Measurements from ENCODE around the gene WDR70.

The WDR70 gene

GRCh38 chr5:37554405-37554739 lies 175.3 kb downstream of the WDR70 start:
- no peak overlapping the region for H4K8ac ChIP-seq (ENCODE audit: low read depth, low read length)
- H3K79me1 ChIP-seq (ENCODE audit: low read length): no peaks in the 10 kb centered on the region
- H3K9ac ChIP-seq (ENCODE audit: low read length): no peak overlapping the region
- no peak overlapping the region for H3K14ac ChIP-seq (ENCODE audit: low read length)
- H2BK5ac ChIP-seq (ENCODE audit: low read depth, low read length, poor library complexity): no peak overlapping the region
- no peak overlapping the region for H2BK120ac ChIP-seq (ENCODE audit: insufficient read depth, low read length, poor library complexity)
- no peaks in the 10 kb centered on the region for H3K79me2 ChIP-seq (ENCODE audit: control insufficient read depth, insufficient read depth, low read length, poor library complexity)
- no peak overlapping the region for H3K4me3 ChIP-seq (ENCODE audit: low read depth, low read length)
- H3K23ac ChIP-seq (ENCODE audit: low read length): no peak overlapping the region
- H3K4me1 ChIP-seq (ENCODE audit: control insufficient read depth in 1 of 2, insufficient read depth in 2 of 2, low read length in 2 of 2): peaks cover 0 to 4% of the 10 kb centered on the region in 2 experiments
- H3K27me3 ChIP-seq (ENCODE audit: insufficient read depth, low read length): no peaks in the 10 kb centered on the region
- no peak overlapping the region for H2BK12ac ChIP-seq (ENCODE audit: low read length)
- WGBS (ENCODE audit: extremely low coverage, insufficient coverage, insufficient read length): no CpG with 5 or more reads among the region's 2 CpGs
- H3K9me3 ChIP-seq (ENCODE audit: insufficient read depth, low read depth, low read length): no peaks in the 10 kb centered on the region
- H3K36me3 ChIP-seq (ENCODE audit: control insufficient read depth in 1 of 2, insufficient read depth in 2 of 2, low read length in 2 of 2): no peaks in the 10 kb centered on the region
- no peak overlapping the region for H3K27ac ChIP-seq (ENCODE audit: low read depth, low read length)
- H3K18ac ChIP-seq (ENCODE audit: low read length): no peak overlapping the region
- no peak overlapping the region for H3K4me2 ChIP-seq (ENCODE audit: low read length)
- H2AK5ac ChIP-seq (ENCODE audit: low read length): no peak overlapping the region
- no peak overlapping the region for H2AFZ ChIP-seq (ENCODE audit: insufficient read depth, low read length, poor library complexity)
- H3K4ac ChIP-seq (ENCODE audit: low read depth, low read length): no peak overlapping the region
- no peak overlapping the region for H4K91ac ChIP-seq (ENCODE audit: low read depth, low read length)
- no peak overlapping the region for H4K12ac ChIP-seq (ENCODE audit: low read depth, low read length)
- no peak for DNase-seq

DNA sequence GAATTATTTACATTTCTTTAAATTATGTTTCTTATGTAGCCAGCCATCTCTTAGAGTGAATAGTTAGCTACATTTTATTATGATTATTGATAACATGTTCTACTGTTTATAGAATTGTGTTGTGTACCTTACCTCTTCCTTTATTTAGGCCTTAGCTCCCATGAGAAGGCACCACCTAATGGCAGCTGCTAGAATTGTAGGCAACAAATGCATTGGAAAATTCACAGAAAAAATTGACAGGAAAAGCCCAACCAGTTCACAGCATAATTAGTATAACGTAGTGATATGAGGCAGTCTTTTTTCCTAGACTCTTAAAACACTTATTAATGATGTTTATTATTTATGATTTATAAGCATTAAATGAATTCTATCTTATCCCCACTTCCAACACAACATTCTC lies 175.8 kb downstream of the WDR70 start:
- Histone ChIP-seq H3K79me2 (ENCODE audit: control insufficient read depth, insufficient read depth, low read length, poor library complexity) (no peaks in the 10 kb centered on the region), H3K36me3 (ENCODE audit: control insufficient read depth in 1 of 2, insufficient read depth in 2 of 2, low read length in 2 of 2) (no peaks in the 10 kb centered on the region), H3K9ac (ENCODE audit: low read length) (no peak overlapping the region), H3K9me3 (ENCODE audit: insufficient read depth, low read depth, low read length) (no peaks in the 10 kb centered on the region), H3K18ac (ENCODE audit: low read length) (no peak overlapping the region), H2AFZ (ENCODE audit: insufficient read depth, low read length, poor library complexity) (no peak overlapping the region), H3K79me1 (ENCODE audit: low read length) (no peaks in the 10 kb centered on the region), H3K27ac (ENCODE audit: low read depth, low read length) (no peak overlapping the region), H2BK120ac (ENCODE audit: insufficient read depth, low read length, poor library complexity) (no peak overlapping the region), H3K4ac (ENCODE audit: low read depth, low read length) (no peak overlapping the region), H2BK12ac (ENCODE audit: low read length) (no peak overlapping the region), H2AK5ac (ENCODE audit: low read length) (no peak overlapping the region), H3K4me2 (ENCODE audit: low read length) (no peak overlapping the region), H4K91ac (ENCODE audit: low read depth, low read length) (no peak overlapping the region), H3K4me3 (ENCODE audit: low read depth, low read length) (no peak overlapping the region), H3K27me3 (ENCODE audit: insufficient read depth, low read length) (no peaks in the 10 kb centered on the region), H4K12ac (ENCODE audit: low read depth, low read length) (no peak overlapping the region), H4K8ac (ENCODE audit: low read depth, low read length) (no peak overlapping the region), H3K23ac (ENCODE audit: low read length) (no peak overlapping the region), H3K14ac (ENCODE audit: low read length) (no peak overlapping the region), H2BK5ac (ENCODE audit: low read depth, low read length, poor library complexity) (no peak overlapping the region), H3K4me1 (ENCODE audit: control insufficient read depth in 1 of 2, insufficient read depth in 2 of 2, low read length in 2 of 2) (peaks cover 0 to 4% of the 10 kb centered on the region in 2 experiments)
- no CpG with 5 or more reads among the region's 1 CpG for WGBS (ENCODE audit: extremely low coverage, insufficient coverage, insufficient read length)
- peak; percentile 11 to 55 for DNase-seq

GRCh38 chr5:37557734-37558293 lies 178.7 kb downstream of the WDR70 start:
- H4K91ac ChIP-seq (ENCODE audit: low read depth, low read length): no peak overlapping the region
- no peak overlapping the region for H2BK5ac ChIP-seq (ENCODE audit: low read depth, low read length, poor library complexity)
- no peaks in the 10 kb centered on the region for H3K79me2 ChIP-seq (ENCODE audit: control insufficient read depth, insufficient read depth, low read length, poor library complexity)
- no peak overlapping the region for H3K4me2 ChIP-seq (ENCODE audit: low read length)
- WGBS (ENCODE audit: extremely low coverage, insufficient coverage, insufficient read length): no CpG with 5 or more reads among the region's 2 CpGs
- no peak overlapping the region for H2BK12ac ChIP-seq (ENCODE audit: low read length)
- H2AFZ ChIP-seq (ENCODE audit: insufficient read depth, low read length, poor library complexity): no peak overlapping the region
- H3K9me3 ChIP-seq (ENCODE audit: insufficient read depth, low read depth, low read length): no peaks in the 10 kb centered on the region
- no peak overlapping the region for H3K4me3 ChIP-seq (ENCODE audit: low read depth, low read length)
- H3K4me1 ChIP-seq (ENCODE audit: control insufficient read depth in 1 of 2, insufficient read depth in 2 of 2, low read length in 2 of 2): peaks cover 0 to 4% of the 10 kb centered on the region in 2 experiments
- no peak overlapping the region for H3K18ac ChIP-seq (ENCODE audit: low read length)
- no peak for DNase-seq
- H3K79me1 ChIP-seq (ENCODE audit: low read length): no peaks in the 10 kb centered on the region
- H3K23ac ChIP-seq (ENCODE audit: low read length): no peak overlapping the region
- no peak overlapping the region for H2BK120ac ChIP-seq (ENCODE audit: insufficient read depth, low read length, poor library complexity)
- H3K4ac ChIP-seq (ENCODE audit: low read depth, low read length): no peak overlapping the region
- H3K27me3 ChIP-seq (ENCODE audit: insufficient read depth, low read length): no peaks in the 10 kb centered on the region
- H4K12ac ChIP-seq (ENCODE audit: low read depth, low read length): no peak overlapping the region
- H3K9ac ChIP-seq (ENCODE audit: low read length): no peak overlapping the region
- H4K8ac ChIP-seq (ENCODE audit: low read depth, low read length): no peak overlapping the region
- H3K14ac ChIP-seq (ENCODE audit: low read length): no peak overlapping the region
- H3K36me3 ChIP-seq (ENCODE audit: control insufficient read depth in 1 of 2, insufficient read depth in 2 of 2, low read length in 2 of 2): no peaks in the 10 kb centered on the region
- no peak overlapping the region for H3K27ac ChIP-seq (ENCODE audit: low read depth, low read length)
- no peak overlapping the region for H2AK5ac ChIP-seq (ENCODE audit: low read length)

DNA sequence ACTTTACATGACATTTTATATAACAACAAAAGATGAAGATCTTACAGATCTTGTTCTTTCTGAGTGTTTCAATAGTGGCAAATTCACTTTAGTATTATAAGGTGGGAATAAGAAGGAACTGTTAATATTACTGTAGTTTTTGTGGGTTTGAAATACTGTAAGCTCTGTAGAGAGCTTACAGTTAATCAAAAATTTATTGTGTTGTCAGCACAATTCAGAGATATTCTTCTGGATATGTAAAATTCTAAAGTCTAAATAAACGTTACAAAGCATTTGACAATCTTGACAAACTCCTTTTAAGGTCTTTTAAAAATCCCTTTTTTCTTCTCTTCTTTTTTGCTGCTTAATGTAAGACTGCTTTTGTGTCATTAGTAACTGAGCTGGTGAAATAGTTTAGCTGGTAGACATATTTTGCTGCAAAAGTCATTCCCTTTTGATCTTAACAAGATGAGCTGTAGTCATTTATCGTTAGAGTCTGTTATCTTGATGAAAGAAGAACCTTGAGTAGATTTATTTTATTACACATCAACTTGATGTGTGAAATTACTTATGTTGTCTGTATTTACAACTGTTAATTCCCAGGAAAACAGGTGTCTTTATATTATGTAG lies 186.0 kb downstream of the WDR70 start:
- no peak overlapping the region for H3K4me3 ChIP-seq (ENCODE audit: low read depth, low read length)
- no peak overlapping the region for H3K23ac ChIP-seq (ENCODE audit: low read length)
- no peak overlapping the region for H3K27ac ChIP-seq (ENCODE audit: low read depth, low read length)
- H3K9me3 ChIP-seq (ENCODE audit: insufficient read depth, low read depth, low read length): no peaks in the 10 kb centered on the region
- H3K4me1 ChIP-seq (ENCODE audit: control insufficient read depth in 1 of 2, insufficient read depth in 2 of 2, low read length in 2 of 2): no peaks in the 10 kb centered on the region
- H3K14ac ChIP-seq (ENCODE audit: low read length): no peak overlapping the region
- H2AFZ ChIP-seq (ENCODE audit: insufficient read depth, low read length, poor library complexity): no peak overlapping the region
- peaks cover 2% of the 10 kb centered on the region for H3K79me2 ChIP-seq (ENCODE audit: control insufficient read depth, insufficient read depth, low read length, poor library complexity)
- H2BK120ac ChIP-seq (ENCODE audit: insufficient read depth, low read length, poor library complexity): no peak overlapping the region
- no peak overlapping the region for H2BK5ac ChIP-seq (ENCODE audit: low read depth, low read length, poor library complexity)
- peak in 1 of 2 donors; percentile 65 for DNase-seq
- no peaks in the 10 kb centered on the region for H3K27me3 ChIP-seq (ENCODE audit: insufficient read depth, low read length)
- no peak overlapping the region for H4K8ac ChIP-seq (ENCODE audit: low read depth, low read length)
- H3K9ac ChIP-seq (ENCODE audit: low read length): no peak overlapping the region
- no peaks in the 10 kb centered on the region for H3K79me1 ChIP-seq (ENCODE audit: low read length)
- no peak overlapping the region for H2BK12ac ChIP-seq (ENCODE audit: low read length)
- H4K91ac ChIP-seq (ENCODE audit: low read depth, low read length): no peak overlapping the region
- H3K4me2 ChIP-seq (ENCODE audit: low read length): no peak overlapping the region
- no peak overlapping the region for H3K4ac ChIP-seq (ENCODE audit: low read depth, low read length)
- no peak overlapping the region for H4K12ac ChIP-seq (ENCODE audit: low read depth, low read length)
- H3K36me3 ChIP-seq (ENCODE audit: control insufficient read depth in 1 of 2, insufficient read depth in 2 of 2, low read length in 2 of 2): no peaks in the 10 kb centered on the region
- no peak overlapping the region for H2AK5ac ChIP-seq (ENCODE audit: low read length)
- no CpG with 5 or more reads among the region's 2 CpGs for WGBS (ENCODE audit: extremely low coverage, insufficient coverage, insufficient read length)
- H3K18ac ChIP-seq (ENCODE audit: low read length): no peak overlapping the region
